Loucy (cell line): ENCODE results near the gene RPS6KA3.

Experiments used
- EZH2phosphoT487 ChIP-seq: fragments of 200-600 bp; IDR thresholded peaks from 2 replicates; pipeline ENCODE4 v1.6.1; 2018; ENCODE audit warnings: antibody characterized with exemption, mild to moderate bottlenecking, moderate library complexity, borderline replicate concordance
- TF ChIP-seq, protein P1 (sequence below): fragments of 200-600 bp; sonication (generic); conservative IDR thresholded peaks from 2 replicates; pipeline ENCODE4 v1.5.1; 2014; ENCODE audit warnings: mild to moderate bottlenecking, antibody characterized with exemption, low read length

DNA sequence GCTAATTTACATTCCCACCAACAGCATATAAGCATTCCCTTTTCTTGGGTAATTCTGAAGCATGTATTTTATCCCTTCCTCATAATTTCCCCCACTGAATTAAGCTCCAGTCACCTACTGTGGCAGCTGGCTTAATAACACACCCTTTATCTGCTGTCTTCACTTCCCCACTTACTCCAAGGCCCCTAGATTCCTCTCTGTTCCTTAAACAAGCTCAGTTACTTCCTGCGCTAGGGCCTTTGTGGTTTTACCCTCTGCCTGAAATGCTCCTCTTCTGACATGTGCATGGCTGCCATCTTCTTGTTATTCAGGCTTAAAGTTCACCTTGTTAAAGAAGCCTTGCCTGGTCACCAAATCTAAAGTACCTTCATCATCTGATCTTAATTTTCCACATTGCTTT is 47.2 kb upstream of the RPS6KA3 start:
- TF ChIP-seq, protein P1, sequence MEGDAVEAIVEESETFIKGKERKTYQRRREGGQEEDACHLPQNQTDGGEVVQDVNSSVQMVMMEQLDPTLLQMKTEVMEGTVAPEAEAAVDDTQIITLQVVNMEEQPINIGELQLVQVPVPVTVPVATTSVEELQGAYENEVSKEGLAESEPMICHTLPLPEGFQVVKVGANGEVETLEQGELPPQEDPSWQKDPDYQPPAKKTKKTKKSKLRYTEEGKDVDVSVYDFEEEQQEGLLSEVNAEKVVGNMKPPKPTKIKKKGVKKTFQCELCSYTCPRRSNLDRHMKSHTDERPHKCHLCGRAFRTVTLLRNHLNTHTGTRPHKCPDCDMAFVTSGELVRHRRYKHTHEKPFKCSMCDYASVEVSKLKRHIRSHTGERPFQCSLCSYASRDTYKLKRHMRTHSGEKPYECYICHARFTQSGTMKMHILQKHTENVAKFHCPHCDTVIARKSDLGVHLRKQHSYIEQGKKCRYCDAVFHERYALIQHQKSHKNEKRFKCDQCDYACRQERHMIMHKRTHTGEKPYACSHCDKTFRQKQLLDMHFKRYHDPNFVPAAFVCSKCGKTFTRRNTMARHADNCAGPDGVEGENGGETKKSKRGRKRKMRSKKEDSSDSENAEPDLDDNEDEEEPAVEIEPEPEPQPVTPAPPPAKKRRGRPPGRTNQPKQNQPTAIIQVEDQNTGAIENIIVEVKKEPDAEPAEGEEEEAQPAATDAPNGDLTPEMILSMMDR = no peak
- TF ChIP-seq EZH2phosphoT487 = no peak
